Peyer's patch (tissue), 4 donors: ENCODE measurements around the gene DDX47. TPM values are rescaled to one million over a fixed set of nuclear protein-coding genes. Genes with fewer than 3 reads are reported as not detected.
A peak's percentile ranks its signal among the peaks of the same experiment; 100 is the strongest.
"Not testable (repeated sequence)": the region's sequence is repeated elsewhere in the genome, so short reads cannot be mapped to it uniquely, and the experiment has no call there.

Experiments used
- DNase-seq, 3 donors: peaks; one replicate each; pipeline ENCODE4 v3.0.0-alpha.2; 2017 to 2019
- H3K27ac ChIP-seq, 4 donors: fragments of 200-600 bp; sonication (generic); one replicate each; pipeline ENCODE4 v1.5.1; 2016 to 2019
- H3K27me3 ChIP-seq, 2 donors: fragments of 200-600 bp; sonication (generic); one replicate each; pipeline ENCODE4 v1.5.1; 2019
- H3K36me3 ChIP-seq, 3 donors: fragments of 200-600 bp; sonication (generic); one replicate each; pipeline ENCODE4 v1.5.1; 2016 to 2019
- H3K4me1 ChIP-seq, 4 donors: fragments of 200-600 bp; sonication (generic); one replicate each; pipeline ENCODE4 v1.5.1; 2016 to 2019
- H3K4me3 ChIP-seq, 4 donors: fragments of 200-600 bp; sonication (generic); 1 replicate in 3 of 4; 2 replicates in 1 of 4; pipeline ENCODE4 v1.5.1; 2016 to 2019; ENCODE audit warnings: mild to moderate bottlenecking in 1 of 4
- H3K9me3 ChIP-seq, 4 donors: fragments of 200-600 bp; sonication (generic); one replicate each; pipeline ENCODE4 v1.5.1; 2016 to 2019; ENCODE audit warnings: mild to moderate bottlenecking in 1 of 4
- POLR2A ChIP-seq, 2 donors: fragments of 450-650 bp; IDR thresholded peaks; one replicate each; pipeline ENCODE4 v1.5.1; 2017; ENCODE audit warnings: antibody characterized with exemption in 2 of 2, mild to moderate bottlenecking in 2 of 2, moderate library complexity in 2 of 2
- total RNA-seq, 4 donors: library from RNA; depleted of rRNA; stranded (reverse); fragments of >200 nt; gene quantifications; one replicate each; pipeline ENCODE4 v1.1.0, GENCODE V29; 2016
- TF ChIP-seq, protein P1 (sequence below), 6 experiments: fragments of 450-650 bp in 4 of 6; fragments of 200-600 bp in 2 of 6; sonication (generic) in 1 of 6; IDR thresholded peaks; one replicate each; pipeline ENCODE4 v1.5.1; 2017 to 2019; ENCODE audit warnings: antibody characterized with exemption in 6 of 6, mild to moderate bottlenecking in 3 of 6, moderate library complexity in 1 of 6

DDX47 gene
- total RNA-seq, 4 donors from 2014 or later = 23.5 to 39.9 (median 33.1) TPM

DNA sequence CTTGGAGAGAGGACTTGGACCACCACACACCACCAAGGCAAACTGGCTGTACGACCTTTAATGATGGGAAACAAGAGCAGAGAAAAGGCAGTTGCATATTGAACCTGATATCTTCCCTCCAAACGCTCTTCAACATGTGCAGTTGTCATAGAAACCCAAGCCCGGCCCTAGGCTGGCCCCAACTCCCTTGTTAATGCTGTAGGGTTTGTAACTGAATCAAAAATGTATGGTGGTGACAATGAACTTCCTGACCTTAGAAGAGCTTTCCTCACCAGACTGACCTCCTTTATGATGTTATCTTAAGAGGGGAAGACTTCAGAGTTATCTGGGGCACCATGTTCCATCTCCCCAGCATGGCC, 15.4 kb upstream of the DDX47 start:
- Histone ChIP-seq H3K27ac (no peak overlapping the region), H3K27me3 (no peaks in the 10 kb centered on the region), H3K4me1 (peaks cover 0 to 3% (median 0%) of the 10 kb centered on the region in 4 donors), H3K36me3 (no peaks in the 10 kb centered on the region), H3K4me3 (no peak overlapping the region), H3K9me3 (no peaks in the 10 kb centered on the region)
- TF ChIP-seq, protein P1, sequence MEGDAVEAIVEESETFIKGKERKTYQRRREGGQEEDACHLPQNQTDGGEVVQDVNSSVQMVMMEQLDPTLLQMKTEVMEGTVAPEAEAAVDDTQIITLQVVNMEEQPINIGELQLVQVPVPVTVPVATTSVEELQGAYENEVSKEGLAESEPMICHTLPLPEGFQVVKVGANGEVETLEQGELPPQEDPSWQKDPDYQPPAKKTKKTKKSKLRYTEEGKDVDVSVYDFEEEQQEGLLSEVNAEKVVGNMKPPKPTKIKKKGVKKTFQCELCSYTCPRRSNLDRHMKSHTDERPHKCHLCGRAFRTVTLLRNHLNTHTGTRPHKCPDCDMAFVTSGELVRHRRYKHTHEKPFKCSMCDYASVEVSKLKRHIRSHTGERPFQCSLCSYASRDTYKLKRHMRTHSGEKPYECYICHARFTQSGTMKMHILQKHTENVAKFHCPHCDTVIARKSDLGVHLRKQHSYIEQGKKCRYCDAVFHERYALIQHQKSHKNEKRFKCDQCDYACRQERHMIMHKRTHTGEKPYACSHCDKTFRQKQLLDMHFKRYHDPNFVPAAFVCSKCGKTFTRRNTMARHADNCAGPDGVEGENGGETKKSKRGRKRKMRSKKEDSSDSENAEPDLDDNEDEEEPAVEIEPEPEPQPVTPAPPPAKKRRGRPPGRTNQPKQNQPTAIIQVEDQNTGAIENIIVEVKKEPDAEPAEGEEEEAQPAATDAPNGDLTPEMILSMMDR (IDR thresholded peaks at IDR 0.05) = no peak
- no peak for TF ChIP-seq POLR2A (IDR thresholded peaks at IDR 0.05)
- DNase-seq = no peak

DNA sequence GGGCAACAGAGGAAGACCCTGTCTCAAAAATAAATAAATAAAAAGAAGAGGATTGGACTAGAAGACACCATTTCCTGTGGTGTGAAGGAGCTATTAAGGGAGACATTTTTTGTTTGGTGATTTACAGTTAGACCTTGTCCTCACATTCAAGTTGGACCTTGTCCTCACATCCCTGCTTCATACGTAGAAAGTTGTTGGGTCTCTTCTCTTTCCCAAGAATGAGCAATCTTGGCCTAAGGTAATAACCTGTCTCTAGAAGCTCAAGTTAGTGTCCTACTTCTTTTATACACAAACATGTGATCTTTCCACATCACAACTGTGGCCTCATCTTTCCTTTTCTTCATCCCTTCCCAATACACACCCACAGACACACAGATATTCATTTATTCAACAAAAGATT, 14.7 kb upstream of the DDX47 start:
- Histone ChIP-seq H3K4me3 (no peak overlapping the region), H3K27ac (peak overlapping the region in 2 of 4 donors; percentile 35 to 38), H3K4me1 (peaks cover 0 to 9% (median 1%) of the 10 kb centered on the region in 4 donors), H3K36me3 (no peaks in the 10 kb centered on the region), H3K9me3 (no peaks in the 10 kb centered on the region), H3K27me3 (no peaks in the 10 kb centered on the region)
- no peak for TF ChIP-seq POLR2A (IDR thresholded peaks at IDR 0.05)
- TF ChIP-seq, protein P1 (IDR thresholded peaks at IDR 0.05) = no peak
- peak in 1 of 3 donors; percentile 69 for DNase-seq

- H3K27me3 ChIP-seq = no peaks in the 10 kb centered on the region
- H3K9me3 ChIP-seq = no peaks in the 10 kb centered on the region
- H3K27ac ChIP-seq = no peak overlapping the region
- H3K36me3 ChIP-seq = no peaks in the 10 kb centered on the region
- H3K4me1 ChIP-seq = peaks cover 0 to 17% (median 3%) of the 10 kb centered on the region in 4 donors
- DNase-seq = no peak
- no peak overlapping the region for H3K4me3 ChIP-seq
- TF ChIP-seq POLR2A (IDR thresholded peaks at IDR 0.05) = no peak
- TF ChIP-seq, protein P1 (IDR thresholded peaks at IDR 0.05) = no peak
Measured at GRCh38 chr12:12799163-12799920, 13.8 kb upstream of the DDX47 start.

GRCh38 chr12:12800406-12801180, 12.6 kb upstream of the DDX47 start:
- Histone ChIP-seq H3K27ac (no peak overlapping the region), H3K4me3 (no peak overlapping the region), H3K9me3 (no peaks in the 10 kb centered on the region), H3K27me3 (no peaks in the 10 kb centered on the region), H3K36me3 (no peaks in the 10 kb centered on the region), H3K4me1 (peaks cover 0 to 19% (median 3%) of the 10 kb centered on the region in 4 donors)
- no peak for TF ChIP-seq POLR2A (IDR thresholded peaks at IDR 0.05)
- TF ChIP-seq, protein P1 (IDR thresholded peaks at IDR 0.05) = no peak
- DNase-seq = no peak

DNA sequence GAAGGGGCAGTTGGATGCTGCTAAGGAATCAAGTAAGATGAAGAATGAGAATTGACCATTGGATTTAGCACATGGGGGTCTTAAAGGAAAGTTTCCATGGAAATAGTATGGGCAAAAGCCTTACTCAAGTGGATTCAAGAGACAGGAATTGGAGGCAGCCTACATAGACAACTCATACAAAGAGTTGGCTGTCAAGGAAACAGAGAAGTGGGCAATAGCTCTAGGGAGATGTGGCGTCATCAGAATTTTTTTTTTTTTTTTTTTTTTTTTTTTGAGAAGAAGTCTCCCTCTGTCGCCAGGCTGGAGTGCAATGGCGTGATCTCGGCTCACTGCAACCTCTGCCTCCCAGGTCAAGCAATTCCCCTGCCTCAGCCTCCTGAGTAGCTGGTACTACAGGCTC, 11.5 kb upstream of the DDX47 start:
- H3K4me3 ChIP-seq, H3K9me3 ChIP-seq, H3K36me3 ChIP-seq, DNase-seq, H3K27ac ChIP-seq, H3K27me3 ChIP-seq: not testable (repeated sequence)
- peaks cover 0 to 19% (median 3%) of the 10 kb centered on the region in 4 donors for H3K4me1 ChIP-seq

- H3K27me3 ChIP-seq = no peaks in the 10 kb centered on the region
- peak overlapping the region; percentile 44 to 74 (median 68) for H3K27ac ChIP-seq
- peak; percentile 71 to 92 (median 82) for DNase-seq
- TF ChIP-seq POLR2A (IDR thresholded peaks at IDR 0.05) = peak; percentile 16 to 55
- TF ChIP-seq, protein P1 (IDR thresholded peaks at IDR 0.05) = no peak
- no peaks in the 10 kb centered on the region for H3K9me3 ChIP-seq
- peaks cover 0 to 19% (median 9%) of the 10 kb centered on the region in 4 donors for H3K4me1 ChIP-seq
- H3K36me3 ChIP-seq = no peaks in the 10 kb centered on the region
- no peak overlapping the region for H3K4me3 ChIP-seq
Measured at GRCh38 chr12:12803186-12803585, 10.0 kb upstream of the DDX47 start.
